ENCODE data around the gene SREBF1.

DNA sequence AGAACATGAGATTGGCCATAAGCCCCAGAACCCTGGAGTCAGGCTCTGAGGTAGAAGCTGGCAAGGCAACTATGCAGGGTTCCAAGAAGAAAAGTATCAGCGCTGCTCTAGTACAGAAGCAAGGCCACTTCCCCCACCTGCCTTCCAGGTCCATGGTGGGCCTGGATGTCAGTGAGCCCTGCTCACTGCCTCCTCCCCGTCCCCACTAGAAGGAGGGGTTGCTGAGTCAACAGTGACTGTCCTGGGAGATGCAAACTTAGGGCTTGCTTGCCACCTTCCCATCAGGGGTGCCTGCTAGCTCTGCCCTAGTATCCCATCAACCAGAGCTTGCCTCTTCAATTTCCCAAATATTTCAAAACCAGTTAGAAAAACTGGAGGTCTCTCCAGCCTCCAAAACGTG is 29.6 kb upstream of the SREBF1 start:
- TF ChIP-seq CTCF (IDR thresholded peaks at IDR 0.05) = no peak
- TF ChIP-seq POLR2AphosphoS5 (IDR thresholded peaks at IDR 0.05) = no peak
